ENCODE data around the gene IDH1.
"Not testable (repeated sequence)": the region's sequence is repeated elsewhere in the genome, so short reads cannot be mapped to it uniquely, and the experiment has no call there.

IDH1 gene

GRCh38 chr2:208254871-208255556 lies at the start of gene IDH1:
Gene IDH1, minus strand, starts transcription at chr2:208255071. Its CDS starts 3,520 bp downstream, at chr2:208251551.
- DNase-seq, result peak; percentile 72

- no peak for DNase-seq
These were observed 49.3 kb upstream of the IDH1 start for GRCh38 chr2:208304157-208304556.

- no peak for DNase-seq
These were observed 46.2 kb upstream of the IDH1 start for GRCh38 chr2:208300847-208301618.

- DNase-seq, result no peak
These were observed 43.1 kb upstream of the IDH1 start for GRCh38 chr2:208297961-208298360.

- no peak for DNase-seq
These were observed 41.7 kb upstream of the IDH1 start for GRCh38 chr2:208296610-208297009.

- DNase-seq, result no peak
These were observed 41.0 kb upstream of the IDH1 start for GRCh38 chr2:208295834-208296233.

GRCh38 chr2:208294482-208295024 lies 39.7 kb upstream of the IDH1 start:
- DNase-seq, result no peak

- DNase-seq, result peak; percentile 30
These were observed 31.0 kb upstream of the IDH1 start for GRCh38 chr2:208285853-208286252.

- no peak for DNase-seq
These were observed 26.1 kb upstream of the IDH1 start for GRCh38 chr2:208280933-208281332.

- DNase-seq, result no peak
These were observed 25.4 kb upstream of the IDH1 start for GRCh38 chr2:208280234-208280633.

- no peak for DNase-seq
These were observed 24.4 kb upstream of the IDH1 start for GRCh38 chr2:208279236-208279635.

- no peak for DNase-seq
These were observed 23.7 kb upstream of the IDH1 start for GRCh38 chr2:208278549-208278948.

- no peak for DNase-seq
These were observed 19.9 kb upstream of the IDH1 start for GRCh38 chr2:208274748-208275147.

GRCh38 chr2:208269091-208269490 lies 14.2 kb upstream of the IDH1 start:
- DNase-seq, result no peak

- peak; percentile 40 for DNase-seq
These were observed 13.5 kb upstream of the IDH1 start for GRCh38 chr2:208268156-208268952.

- DNase-seq, result not testable (repeated sequence)
These were observed 12.7 kb upstream of the IDH1 start for GRCh38 chr2:208267526-208267925.

- DNase-seq, result no peak
These were observed 12.1 kb upstream of the IDH1 start for GRCh38 chr2:208266936-208267335.

- DNase-seq, result no peak
These were observed 11.7 kb upstream of the IDH1 start for GRCh38 chr2:208266553-208266893.

GRCh38 chr2:208265801-208266552 lies 11.1 kb upstream of the IDH1 start, which contains the start of gene PIKFYVE:
Gene PIKFYVE, plus strand, starts transcription at chr2:208266255. Its CDS starts 5,265 bp downstream, at chr2:208271520.
- peak; percentile 96 for DNase-seq

- DNase-seq, result peak; percentile 24
These were observed 10.5 kb upstream of the IDH1 start for GRCh38 chr2:208265371-208265800.

GRCh38 chr2:208256849-208257813 lies 2.3 kb upstream of the IDH1 start:
- not testable (repeated sequence) for DNase-seq

All from GF-D8 (cell line).